ENCODE results near the gene SMIM44. TPM values are rescaled to one million over a fixed set of nuclear protein-coding genes. Genes with fewer than 3 reads are reported as not detected.

Gene SMIM44
- total RNA-seq, 1 donor from 2014 or later = not detected

DNA sequence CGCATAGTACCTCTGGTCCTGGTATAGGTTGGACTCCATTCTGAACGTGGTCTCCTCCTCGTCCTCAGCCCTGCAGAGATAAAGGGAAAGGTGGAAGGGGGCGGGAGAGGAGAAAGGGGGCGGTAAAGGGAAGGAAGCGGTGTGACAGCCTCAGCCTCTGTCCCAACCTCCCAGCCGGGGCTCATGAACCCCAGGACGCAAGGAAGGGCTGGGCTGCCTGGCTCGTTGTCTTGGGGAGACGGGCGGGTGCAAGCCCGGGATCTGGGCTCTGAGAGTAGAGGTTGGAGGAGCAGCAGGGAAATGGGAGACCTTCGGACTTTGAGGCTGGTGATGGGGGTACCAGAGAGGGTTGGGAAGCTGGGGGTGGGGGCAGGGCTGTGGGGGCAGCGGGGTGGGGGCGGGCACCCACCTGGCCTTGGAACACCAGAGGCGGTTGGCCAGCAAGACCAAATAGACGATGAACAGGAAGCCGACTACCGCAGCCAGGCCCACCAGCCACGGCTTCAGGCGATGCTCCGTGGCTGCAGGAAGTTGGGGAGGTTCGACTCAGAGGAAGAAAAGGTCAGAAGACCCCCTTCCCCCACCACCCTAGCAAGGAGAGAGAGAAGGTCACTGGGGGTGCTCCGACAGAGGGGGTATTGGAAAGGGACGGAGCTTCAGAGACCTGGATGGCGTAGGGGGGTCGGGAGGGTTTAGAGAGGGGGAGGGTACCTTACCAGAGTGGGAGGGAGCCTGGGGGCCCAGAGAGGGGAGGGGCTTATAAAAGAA lies 4.6 kb downstream of the SMIM44 start:
- Histone ChIP-seq H3K4me1 (ENCODE audit: control insufficient read depth in 3 of 3, insufficient read depth in 3 of 3, low read length in 3 of 3) (no peaks in the 10 kb centered on the region), H3K9ac (ENCODE audit: low read depth in 1 of 3, low read length in 3 of 3) (no peak overlapping the region), H3K4me3 (ENCODE audit: low read length in 3 of 3) (no peak overlapping the region), H3K27me3 (ENCODE audit: control insufficient read depth in 3 of 3, insufficient read depth in 3 of 3, low read length in 3 of 3) (peaks cover 51 to 65% (median 52%) of the 10 kb centered on the region in 3 donors), H3K36me3 (ENCODE audit: control insufficient read depth in 3 of 3, insufficient read depth in 3 of 3, low read length in 3 of 3) (no peaks in the 10 kb centered on the region), H3K9me3 (ENCODE audit: control insufficient read depth in 3 of 3, low read length in 3 of 3) (no peaks in the 10 kb centered on the region), H3K27ac (ENCODE audit: low read depth, low read length) (no peak overlapping the region)

- H3K4me3 ChIP-seq (ENCODE audit: low read length in 3 of 3) = no peak overlapping the region
- H3K4me1 ChIP-seq (ENCODE audit: control insufficient read depth in 3 of 3, insufficient read depth in 3 of 3, low read length in 3 of 3) = no peaks in the 10 kb centered on the region
- no peaks in the 10 kb centered on the region for H3K9me3 ChIP-seq (ENCODE audit: control insufficient read depth in 3 of 3, low read length in 3 of 3)
- no peak overlapping the region for H3K9ac ChIP-seq (ENCODE audit: low read depth in 1 of 3, low read length in 3 of 3)
- H3K27me3 ChIP-seq (ENCODE audit: control insufficient read depth in 3 of 3, insufficient read depth in 3 of 3, low read length in 3 of 3) = peaks cover 47 to 60% (median 52%) of the 10 kb centered on the region in 3 donors
- no peaks in the 10 kb centered on the region for H3K36me3 ChIP-seq (ENCODE audit: control insufficient read depth in 3 of 3, insufficient read depth in 3 of 3, low read length in 3 of 3)
- H3K27ac ChIP-seq (ENCODE audit: low read depth, low read length) = no peak overlapping the region
Observed at GRCh38 chr19:3477951-3478350, 5.3 kb downstream of the SMIM44 start.

GRCh38 chr19:3477506-3477905 lies 5.7 kb downstream of the SMIM44 start:
- no peak overlapping the region for H3K27ac ChIP-seq (ENCODE audit: low read depth, low read length)
- peaks cover 45 to 58% (median 51%) of the 10 kb centered on the region in 3 donors for H3K27me3 ChIP-seq (ENCODE audit: control insufficient read depth in 3 of 3, insufficient read depth in 3 of 3, low read length in 3 of 3)
- peaks cover 0 to 1% (median 0%) of the 10 kb centered on the region in 3 donors for H3K4me1 ChIP-seq (ENCODE audit: control insufficient read depth in 3 of 3, insufficient read depth in 3 of 3, low read length in 3 of 3)
- H3K36me3 ChIP-seq (ENCODE audit: control insufficient read depth in 3 of 3, insufficient read depth in 3 of 3, low read length in 3 of 3) = no peaks in the 10 kb centered on the region
- no peak overlapping the region for H3K4me3 ChIP-seq (ENCODE audit: low read length in 3 of 3)
- H3K9ac ChIP-seq (ENCODE audit: low read depth in 1 of 3, low read length in 3 of 3) = no peak overlapping the region
- no peaks in the 10 kb centered on the region for H3K9me3 ChIP-seq (ENCODE audit: control insufficient read depth in 3 of 3, low read length in 3 of 3)

DNA sequence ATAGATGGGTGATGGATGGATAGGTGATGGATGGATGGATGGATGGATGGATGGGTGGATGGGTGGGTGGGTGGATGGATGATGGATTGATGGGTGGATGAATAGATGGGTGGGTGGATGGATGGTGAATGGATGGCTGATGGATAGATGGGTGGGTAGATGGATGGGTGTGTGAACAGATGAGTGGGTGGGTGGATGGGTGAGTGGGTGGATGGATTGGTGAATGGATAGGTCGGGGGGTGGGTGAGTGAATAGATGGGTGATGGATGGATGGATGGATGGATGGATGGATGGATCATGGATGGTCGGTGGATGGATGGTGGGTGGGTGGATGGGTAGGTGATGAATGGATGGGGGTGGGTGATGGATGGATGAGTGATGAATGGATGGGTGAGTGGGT lies 6.4 kb downstream of the SMIM44 start:
- no peak overlapping the region for H3K9ac ChIP-seq (ENCODE audit: low read depth in 1 of 3, low read length in 3 of 3)
- H3K27me3 ChIP-seq (ENCODE audit: control insufficient read depth in 3 of 3, insufficient read depth in 3 of 3, low read length in 3 of 3) = peaks cover 38 to 51% (median 44%) of the 10 kb centered on the region in 3 donors
- H3K27ac ChIP-seq (ENCODE audit: low read depth, low read length) = no peak overlapping the region
- H3K36me3 ChIP-seq (ENCODE audit: control insufficient read depth in 3 of 3, insufficient read depth in 3 of 3, low read length in 3 of 3) = no peaks in the 10 kb centered on the region
- no peak overlapping the region for H3K4me3 ChIP-seq (ENCODE audit: low read length in 3 of 3)
- H3K9me3 ChIP-seq (ENCODE audit: control insufficient read depth in 3 of 3, low read length in 3 of 3) = no peaks in the 10 kb centered on the region
- peaks cover 3 to 8% (median 5%) of the 10 kb centered on the region in 3 donors for H3K4me1 ChIP-seq (ENCODE audit: control insufficient read depth in 3 of 3, insufficient read depth in 3 of 3, low read length in 3 of 3)

DNA sequence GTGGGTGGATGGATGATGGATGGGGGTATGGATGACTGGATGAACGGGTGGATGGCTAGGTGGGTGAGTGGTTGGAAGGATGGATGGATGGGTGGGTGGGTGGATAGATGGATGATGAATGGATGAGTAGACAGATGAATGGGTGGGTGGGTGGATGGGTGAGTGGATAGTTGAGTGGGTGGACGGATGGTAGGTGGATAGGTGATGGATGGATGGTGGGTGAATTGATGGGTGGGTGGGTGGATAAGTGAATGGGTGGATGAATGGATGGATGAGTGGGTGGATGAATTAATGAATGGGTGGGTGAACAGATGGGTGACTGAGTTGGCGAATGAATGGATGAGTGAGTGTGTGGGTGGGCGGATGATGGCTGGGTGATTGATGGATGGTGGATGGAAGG lies 7.8 kb downstream of the SMIM44 start:
- Histone ChIP-seq H3K9ac (ENCODE audit: low read depth in 1 of 3, low read length in 3 of 3) (no peak overlapping the region), H3K27ac (ENCODE audit: low read depth, low read length) (no peak overlapping the region), H3K27me3 (ENCODE audit: control insufficient read depth in 3 of 3, insufficient read depth in 3 of 3, low read length in 3 of 3) (peaks cover 26 to 37% (median 31%) of the 10 kb centered on the region in 3 donors), H3K9me3 (ENCODE audit: control insufficient read depth in 3 of 3, low read length in 3 of 3) (no peaks in the 10 kb centered on the region), H3K36me3 (ENCODE audit: control insufficient read depth in 3 of 3, insufficient read depth in 3 of 3, low read length in 3 of 3) (no peaks in the 10 kb centered on the region), H3K4me3 (ENCODE audit: low read length in 3 of 3) (no peak overlapping the region), H3K4me1 (ENCODE audit: control insufficient read depth in 3 of 3, insufficient read depth in 3 of 3, low read length in 3 of 3) (peaks cover 3 to 8% (median 6%) of the 10 kb centered on the region in 3 donors)

- peaks cover 23 to 34% (median 25%) of the 10 kb centered on the region in 3 donors for H3K27me3 ChIP-seq (ENCODE audit: control insufficient read depth in 3 of 3, insufficient read depth in 3 of 3, low read length in 3 of 3)
- H3K4me1 ChIP-seq (ENCODE audit: control insufficient read depth in 3 of 3, insufficient read depth in 3 of 3, low read length in 3 of 3) = peaks cover 3 to 8% (median 6%) of the 10 kb centered on the region in 3 donors
- no peaks in the 10 kb centered on the region for H3K36me3 ChIP-seq (ENCODE audit: control insufficient read depth in 3 of 3, insufficient read depth in 3 of 3, low read length in 3 of 3)
- H3K27ac ChIP-seq (ENCODE audit: low read depth, low read length) = no peak overlapping the region
- H3K9ac ChIP-seq (ENCODE audit: low read depth in 1 of 3, low read length in 3 of 3) = no peak overlapping the region
- no peaks in the 10 kb centered on the region for H3K9me3 ChIP-seq (ENCODE audit: control insufficient read depth in 3 of 3, low read length in 3 of 3)
- H3K4me3 ChIP-seq (ENCODE audit: low read length in 3 of 3) = no peak overlapping the region
Observed at GRCh38 chr19:3474614-3475013, 8.6 kb downstream of the SMIM44 start.

DNA sequence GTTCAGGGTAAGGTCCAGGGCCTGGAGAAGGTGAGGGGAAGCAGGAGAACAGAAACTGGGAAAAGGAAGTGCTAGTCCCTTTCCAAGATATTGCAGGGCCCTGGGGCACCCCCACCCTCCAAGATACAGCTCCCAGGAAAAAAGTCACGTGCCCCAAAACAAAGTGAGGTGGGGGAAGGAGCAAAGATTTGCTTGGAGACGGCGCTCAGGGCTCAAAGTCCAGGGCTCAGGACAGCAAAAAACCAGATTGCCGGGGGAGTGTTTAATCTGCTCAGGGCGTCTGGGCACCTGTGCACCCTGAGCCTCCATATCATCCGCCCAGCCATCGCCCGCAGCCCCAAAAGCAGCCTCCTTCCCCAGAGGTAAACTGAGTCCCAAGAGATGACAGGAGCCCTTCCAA lies 9.2 kb downstream of the SMIM44 start:
- no peaks in the 10 kb centered on the region for H3K9me3 ChIP-seq (ENCODE audit: control insufficient read depth in 3 of 3, low read length in 3 of 3)
- H3K9ac ChIP-seq (ENCODE audit: low read depth in 1 of 3, low read length in 3 of 3) = no peak overlapping the region
- peaks cover 3 to 8% (median 6%) of the 10 kb centered on the region in 3 donors for H3K4me1 ChIP-seq (ENCODE audit: control insufficient read depth in 3 of 3, insufficient read depth in 3 of 3, low read length in 3 of 3)
- no peak overlapping the region for H3K27ac ChIP-seq (ENCODE audit: low read depth, low read length)
- no peak overlapping the region for H3K4me3 ChIP-seq (ENCODE audit: low read length in 3 of 3)
- H3K27me3 ChIP-seq (ENCODE audit: control insufficient read depth in 3 of 3, insufficient read depth in 3 of 3, low read length in 3 of 3) = peaks cover 21 to 30% (median 23%) of the 10 kb centered on the region in 3 donors
- no peaks in the 10 kb centered on the region for H3K36me3 ChIP-seq (ENCODE audit: control insufficient read depth in 3 of 3, insufficient read depth in 3 of 3, low read length in 3 of 3)

DNA sequence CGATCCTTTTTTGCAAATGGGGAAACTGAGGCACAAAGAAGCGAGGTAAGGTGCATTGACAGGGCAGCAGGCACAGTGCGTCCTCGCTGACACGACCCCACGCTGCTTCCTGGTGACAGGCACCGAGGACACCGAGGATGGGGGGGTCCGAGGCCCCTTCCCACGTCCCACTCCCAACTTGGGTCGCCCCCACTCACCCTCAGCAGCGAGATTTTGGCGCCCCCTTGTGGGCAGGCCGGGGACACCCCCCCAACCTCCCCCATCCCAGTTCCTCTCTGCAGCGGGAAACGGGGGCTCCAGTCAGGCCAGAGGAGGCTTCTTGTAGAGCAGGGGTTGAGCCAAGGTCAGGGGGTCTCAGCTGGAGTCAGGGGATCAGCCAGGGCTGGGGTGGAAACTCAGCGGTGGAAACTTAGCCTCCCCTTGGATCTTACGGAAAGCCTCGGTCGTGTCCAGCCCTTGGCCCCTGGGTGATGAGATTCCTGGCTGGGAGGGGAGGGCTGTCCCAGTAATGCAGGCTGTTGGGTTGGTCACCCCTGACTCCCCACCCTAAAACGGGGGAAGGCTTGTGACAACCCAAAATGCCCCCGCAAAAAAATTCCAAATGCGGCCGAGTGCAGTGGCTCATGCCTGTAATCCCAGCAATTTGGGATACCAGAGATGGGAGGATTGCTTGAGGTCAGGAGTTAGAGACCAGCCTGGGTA lies 11.1 kb downstream of the SMIM44 start:
- Histone ChIP-seq H3K27ac (ENCODE audit: low read depth, low read length) (no peak overlapping the region), H3K9ac (ENCODE audit: low read depth in 1 of 3, low read length in 3 of 3) (no peak overlapping the region), H3K4me3 (ENCODE audit: low read length in 3 of 3) (no peak overlapping the region), H3K36me3 (ENCODE audit: control insufficient read depth in 3 of 3, insufficient read depth in 3 of 3, low read length in 3 of 3) (no peaks in the 10 kb centered on the region), H3K4me1 (ENCODE audit: control insufficient read depth in 3 of 3, insufficient read depth in 3 of 3, low read length in 3 of 3) (peaks cover 3 to 8% (median 8%) of the 10 kb centered on the region in 3 donors), H3K9me3 (ENCODE audit: control insufficient read depth in 3 of 3, low read length in 3 of 3) (no peaks in the 10 kb centered on the region), H3K27me3 (ENCODE audit: control insufficient read depth in 3 of 3, insufficient read depth in 3 of 3, low read length in 3 of 3) (peaks cover 13 to 17% (median 17%) of the 10 kb centered on the region in 3 donors)

GRCh38 chr19:3470500-3471128 lies 12.6 kb downstream of the SMIM44 start:
- Histone ChIP-seq H3K27ac (ENCODE audit: low read depth, low read length) (no peak overlapping the region), H3K4me1 (ENCODE audit: control insufficient read depth in 3 of 3, insufficient read depth in 3 of 3, low read length in 3 of 3) (peaks cover 7 to 15% (median 8%) of the 10 kb centered on the region in 3 donors)

More at GRCh38 chr19:3470500-3471128, 12.6 kb downstream of the SMIM44 start:
- no peak overlapping the region for H3K4me3 ChIP-seq (ENCODE audit: low read length in 3 of 3)
- H3K9me3 ChIP-seq (ENCODE audit: control insufficient read depth in 3 of 3, low read length in 3 of 3) = no peaks in the 10 kb centered on the region
- no peaks in the 10 kb centered on the region for H3K36me3 ChIP-seq (ENCODE audit: control insufficient read depth in 3 of 3, insufficient read depth in 3 of 3, low read length in 3 of 3)
- no peak overlapping the region for H3K9ac ChIP-seq (ENCODE audit: low read depth in 1 of 3, low read length in 3 of 3)
- peaks cover under 1 to 11% (median 10%) of the 10 kb centered on the region in 3 donors for H3K27me3 ChIP-seq (ENCODE audit: control insufficient read depth in 3 of 3, insufficient read depth in 3 of 3, low read length in 3 of 3)

All from skeletal muscle tissue (tissue), 4 donors.